H9 (cell line): Measurements from ENCODE around the gene LRRK1. TPM values are rescaled to one million over a fixed set of nuclear protein-coding genes. Genes with fewer than 3 reads are reported as not detected.
A peak's percentile ranks its signal among the peaks of the same experiment; 100 is the strongest.
"Not testable (repeated sequence)": the region's sequence is repeated elsewhere in the genome, so short reads cannot be mapped to it uniquely, and the experiment has no call there.

Experiments used
- DNase-seq: peaks from one replicate; pipeline ENCODE4 v3.0.0-alpha.2; 2017
- H2AFZ ChIP-seq: one replicate; pipeline ENCODE4 v1.6.1; 2013; ENCODE audit warnings: mild to moderate bottlenecking, low read length, control low read depth, moderate library complexity
- H2AK5ac ChIP-seq: 2 replicates; pipeline ENCODE4 v1.6.1; 2013; ENCODE audit warnings: low read length, control low read depth, mixed read lengths; ENCODE audit not compliant: insufficient read length
- H2BK120ac ChIP-seq: one replicate; pipeline ENCODE4 v1.6.1; 2013; ENCODE audit warnings: low read depth, mild to moderate bottlenecking, low read length, control low read depth, inconsistent platforms; ENCODE audit not compliant: poor library complexity, severe bottlenecking
- H2BK12ac ChIP-seq: 2 replicates; pipeline ENCODE4 v1.6.1; 2013; ENCODE audit warnings: low read length, control low read depth, mixed read lengths, low read depth; ENCODE audit not compliant: insufficient read length
- H2BK15ac ChIP-seq: 2 replicates; pipeline ENCODE4 v1.6.1; 2013; ENCODE audit warnings: low read depth, low read length, control low read depth
- H2BK20ac ChIP-seq: one replicate; pipeline ENCODE4 v1.6.1; 2013; ENCODE audit warnings: low read depth, mild to moderate bottlenecking, low read length, control low read depth, inconsistent platforms; ENCODE audit not compliant: poor library complexity, severe bottlenecking
- H2BK5ac ChIP-seq: 2 replicates; pipeline ENCODE4 v1.6.1; 2013; ENCODE audit warnings: low read length, control low read depth, mixed read lengths; ENCODE audit not compliant: insufficient read length
- H3K14ac ChIP-seq: 2 replicates; pipeline ENCODE4 v1.6.1; 2013; ENCODE audit warnings: low read length, control low read depth; ENCODE audit not compliant: insufficient read depth
- H3K18ac ChIP-seq: 2 replicates; pipeline ENCODE4 v1.6.1; 2013; ENCODE audit warnings: low read depth, mild to moderate bottlenecking, mixed read lengths, low read length, control low read depth; ENCODE audit not compliant: insufficient read length
- H3K23ac ChIP-seq: 2 replicates; pipeline ENCODE4 v1.6.1; 2013; ENCODE audit warnings: low read length, control low read depth, mixed read lengths, low read depth; ENCODE audit not compliant: insufficient read length
- H3K23me2 ChIP-seq: 2 replicates; pipeline ENCODE4 v1.6.1; 2013; ENCODE audit warnings: low read depth, mild to moderate bottlenecking, mixed read lengths, low read length, control low read depth; ENCODE audit not compliant: insufficient read length, poor library complexity, severe bottlenecking
- H3K27ac ChIP-seq: 2 replicates; pipeline ENCODE4 v1.5.1; 2013; ENCODE audit warnings: low read length, control low read depth, mixed read lengths, low read depth; ENCODE audit not compliant: insufficient read length
- H3K27me3 ChIP-seq: 2 replicates; pipeline ENCODE4 v1.6.1; 2013; ENCODE audit warnings: low read length, control low read depth, inconsistent platforms; ENCODE audit not compliant: insufficient read depth
- H3K4ac ChIP-seq: 2 replicates; pipeline ENCODE4 v1.6.1; 2013; ENCODE audit warnings: low read depth, mild to moderate bottlenecking, control low read depth, inconsistent platforms, low read length, moderate library complexity
- H3K4me1 ChIP-seq: 2 replicates; pipeline ENCODE4 v1.6.1; 2013; ENCODE audit warnings: low read length, control low read depth, inconsistent platforms; ENCODE audit not compliant: insufficient read depth
- H3K4me2 ChIP-seq: 2 replicates; pipeline ENCODE4 v1.6.1; 2013; ENCODE audit warnings: low read length, control low read depth, mixed read lengths; ENCODE audit not compliant: insufficient read length, insufficient read depth
- H3K56ac ChIP-seq: 2 replicates; pipeline ENCODE4 v1.6.1; 2013; ENCODE audit warnings: low read depth, mild to moderate bottlenecking, mixed read lengths, low read length, control low read depth; ENCODE audit not compliant: insufficient read length
- H3K79me1 ChIP-seq: 2 replicates; pipeline ENCODE4 v1.6.1; 2013; ENCODE audit warnings: low read depth, mild to moderate bottlenecking, moderate library complexity, low read length, control low read depth, inconsistent platforms; ENCODE audit not compliant: insufficient read depth, poor library complexity, severe bottlenecking
- H3K79me2 ChIP-seq: 2 replicates; pipeline ENCODE4 v1.6.1; 2013; ENCODE audit warnings: low read length, control low read depth, inconsistent platforms; ENCODE audit not compliant: insufficient read depth
- H3K9ac ChIP-seq: 2 replicates; pipeline ENCODE4 v1.6.1; 2013; ENCODE audit warnings: low read length, control low read depth, mixed read lengths; ENCODE audit not compliant: insufficient read length; ENCODE audit errors: extremely low read depth
- H3K9me3 ChIP-seq: one replicate; pipeline ENCODE4 v1.6.1; 2013; ENCODE audit warnings: low read depth, low read length, inconsistent platforms; ENCODE audit not compliant: control insufficient read depth
- H3T11ph ChIP-seq: one replicate; pipeline ENCODE4 v1.6.1; 2013; ENCODE audit warnings: mild to moderate bottlenecking, low read length, control low read depth, inconsistent platforms
- H4K20me1 ChIP-seq: one replicate; pipeline ENCODE4 v1.6.1; 2013; ENCODE audit not compliant: control insufficient read depth, insufficient read length, insufficient read depth
- H4K5ac ChIP-seq: 2 replicates; pipeline ENCODE4 v1.6.1; 2013; ENCODE audit warnings: low read depth, mild to moderate bottlenecking, mixed read lengths, low read length, control low read depth; ENCODE audit not compliant: insufficient read length
- H4K8ac ChIP-seq: replicated peaks from 2 replicates; pipeline ENCODE4 v1.6.1; 2013; ENCODE audit warnings: low read length, control low read depth, mixed read lengths, low read depth; ENCODE audit not compliant: insufficient read length
- H4K91ac ChIP-seq: 2 replicates; pipeline ENCODE4 v1.6.1; 2013; ENCODE audit warnings: low read depth, mild to moderate bottlenecking, moderate library complexity, mixed read lengths, low read length, control low read depth; ENCODE audit not compliant: insufficient read length
- H3K27ac Mint-ChIP-seq, 3 experiments: 2 replicates in 2 of 3; 3 replicates in 1 of 3; pipeline ENCODE4 v1.8.0; 2020 to 2021; ENCODE audit warnings: mixed read lengths in 3 of 3, mild to moderate bottlenecking in 1 of 3, moderate library complexity in 1 of 3
- H3K27me3 Mint-ChIP-seq: 2 replicates; pipeline ENCODE4 v1.8.0; 2021; ENCODE audit warnings: low read depth, mild to moderate bottlenecking, moderate library complexity, mixed read lengths
- H3K36me3 Mint-ChIP-seq, 3 experiments: 2 replicates in 2 of 3; 3 replicates in 1 of 3; pipeline ENCODE4 v1.8.0; 2020 to 2021; ENCODE audit warnings: low read depth in 3 of 3, mixed read lengths in 3 of 3; ENCODE audit not compliant: insufficient read depth in 1 of 3
- H3K4me1 Mint-ChIP-seq, 2 experiments: 2 replicates each; pipeline ENCODE4 v1.8.0; 2020; ENCODE audit warnings: mixed read lengths in 2 of 2
- H3K4me3 Mint-ChIP-seq, 2 experiments: 2 replicates in 1 of 2; 3 replicates in 1 of 2; pipeline ENCODE4 v1.8.0; 2020 to 2021; ENCODE audit warnings: mild to moderate bottlenecking in 2 of 2, mixed read lengths in 2 of 2, moderate library complexity in 1 of 2
- H3K9me3 Mint-ChIP-seq, 2 experiments: 2 replicates in 1 of 2; 3 replicates in 1 of 2; pipeline ENCODE4 v1.8.0; 2020; ENCODE audit warnings: mild to moderate bottlenecking in 2 of 2, mixed read lengths in 2 of 2, moderate library complexity in 1 of 2
- WGBS: extraction: QIAGEN DNeasy Blood & Tissue Kit; methylation state at CpG from one replicate; pipeline ENCODE4 v1.1.7; 2013; ENCODE audit warnings: missing lambda C conversion rate, low lambda C conversion rate, mixed read lengths; ENCODE audit not compliant: insufficient read length; ENCODE audit errors: extremely low coverage; 5-methylcytosine and 5-hydroxymethylcytosine counted together
- total RNA-seq: library from RNA; stranded (reverse); gene quantifications from 2 replicates; pipeline ENCODE4 v1.2.1, GENCODE V29; 2021
- TF ChIP-seq, protein P1 (sequence below): fragments of 200-600 bp; sonication (generic); conservative IDR thresholded peaks from 3 replicates; pipeline ENCODE4 v1.8.0; 2021; ENCODE audit warnings: antibody characterized with exemption, mild to moderate bottlenecking

Gene LRRK1
- total RNA-seq, 1 experiment from 2014 or later: 4.0 TPM

DNA sequence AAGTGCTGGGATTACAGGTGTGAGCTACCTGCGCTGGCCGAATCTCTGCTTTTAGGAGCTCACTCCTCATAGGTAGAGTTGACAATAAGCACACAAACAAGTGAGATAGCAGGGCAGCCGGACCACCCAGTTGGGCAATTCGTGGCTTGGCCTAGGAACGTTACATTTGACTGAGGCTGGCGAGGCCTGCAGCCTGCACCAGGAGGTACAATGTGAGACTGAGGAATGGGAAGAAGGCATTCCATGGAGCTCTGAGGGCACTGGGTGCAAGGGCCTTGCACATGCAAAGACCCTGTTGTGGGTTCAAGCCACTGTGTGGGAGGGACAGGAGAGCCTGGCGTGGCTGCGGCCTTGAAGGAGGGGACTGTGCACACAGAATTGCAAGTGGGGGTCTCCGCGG, 152.5 kb downstream of the LRRK1 start:
- H2BK15ac ChIP-seq: no peak overlapping the region
- H3K27ac ChIP-seq: peak overlapping the region; percentile 37
- no peak overlapping the region for H3K4ac ChIP-seq
- Mint-ChIP-seq H3K9me3 (peaks cover 21 to 34% of the 10 kb centered on the region in 2 experiments), H3K4me3 (no peak overlapping the region), H3K4me1 (peaks cover 61 to 74% of the 10 kb centered on the region in 2 experiments), H3K27ac (peak overlapping the region in 2 of 3 experiments; percentile 96 to 98; a peak in 4 of 7 replicates), H3K36me3 (peaks cover 13 to 27% (median 21%) of the 10 kb centered on the region in 3 experiments), H3K27me3 (peaks cover 4% of the 10 kb centered on the region)
- H2BK5ac ChIP-seq: peak overlapping the region; percentile 58
- peak overlapping the region; percentile 61 for H3K18ac ChIP-seq
- H4K91ac ChIP-seq: peak overlapping the region; percentile 31
- TF ChIP-seq, protein P1, sequence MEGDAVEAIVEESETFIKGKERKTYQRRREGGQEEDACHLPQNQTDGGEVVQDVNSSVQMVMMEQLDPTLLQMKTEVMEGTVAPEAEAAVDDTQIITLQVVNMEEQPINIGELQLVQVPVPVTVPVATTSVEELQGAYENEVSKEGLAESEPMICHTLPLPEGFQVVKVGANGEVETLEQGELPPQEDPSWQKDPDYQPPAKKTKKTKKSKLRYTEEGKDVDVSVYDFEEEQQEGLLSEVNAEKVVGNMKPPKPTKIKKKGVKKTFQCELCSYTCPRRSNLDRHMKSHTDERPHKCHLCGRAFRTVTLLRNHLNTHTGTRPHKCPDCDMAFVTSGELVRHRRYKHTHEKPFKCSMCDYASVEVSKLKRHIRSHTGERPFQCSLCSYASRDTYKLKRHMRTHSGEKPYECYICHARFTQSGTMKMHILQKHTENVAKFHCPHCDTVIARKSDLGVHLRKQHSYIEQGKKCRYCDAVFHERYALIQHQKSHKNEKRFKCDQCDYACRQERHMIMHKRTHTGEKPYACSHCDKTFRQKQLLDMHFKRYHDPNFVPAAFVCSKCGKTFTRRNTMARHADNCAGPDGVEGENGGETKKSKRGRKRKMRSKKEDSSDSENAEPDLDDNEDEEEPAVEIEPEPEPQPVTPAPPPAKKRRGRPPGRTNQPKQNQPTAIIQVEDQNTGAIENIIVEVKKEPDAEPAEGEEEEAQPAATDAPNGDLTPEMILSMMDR: no peak
- no peak overlapping the region for H4K5ac ChIP-seq
- H2BK120ac ChIP-seq: no peak overlapping the region
- no peak overlapping the region for H3K23ac ChIP-seq
- no peak overlapping the region for H2AFZ ChIP-seq
- H3K56ac ChIP-seq: no peak overlapping the region
- H2AK5ac ChIP-seq: peak overlapping the region; percentile 25
- H3K79me1 ChIP-seq: no peaks in the 10 kb centered on the region
- peaks cover 20% of the 10 kb centered on the region for H3K4me1 ChIP-seq
- no peak overlapping the region for H4K8ac ChIP-seq
- no peak overlapping the region for H3K14ac ChIP-seq
- H3K27me3 ChIP-seq: no peaks in the 10 kb centered on the region
- no peak overlapping the region for H3T11ph ChIP-seq
- no peaks in the 10 kb centered on the region for H4K20me1 ChIP-seq
- no peak for DNase-seq
- no peak overlapping the region for H2BK20ac ChIP-seq
- no peak overlapping the region for H3K4me2 ChIP-seq
- no peaks in the 10 kb centered on the region for H3K79me2 ChIP-seq
- H3K23me2 ChIP-seq: peaks cover 4% of the 10 kb centered on the region
- H3K9me3 ChIP-seq: no peaks in the 10 kb centered on the region
- no peak overlapping the region for H3K9ac ChIP-seq
- WGBS: no CpG with 5 or more reads among the region's 10 CpGs
- H2BK12ac ChIP-seq: no peak overlapping the region

DNA sequence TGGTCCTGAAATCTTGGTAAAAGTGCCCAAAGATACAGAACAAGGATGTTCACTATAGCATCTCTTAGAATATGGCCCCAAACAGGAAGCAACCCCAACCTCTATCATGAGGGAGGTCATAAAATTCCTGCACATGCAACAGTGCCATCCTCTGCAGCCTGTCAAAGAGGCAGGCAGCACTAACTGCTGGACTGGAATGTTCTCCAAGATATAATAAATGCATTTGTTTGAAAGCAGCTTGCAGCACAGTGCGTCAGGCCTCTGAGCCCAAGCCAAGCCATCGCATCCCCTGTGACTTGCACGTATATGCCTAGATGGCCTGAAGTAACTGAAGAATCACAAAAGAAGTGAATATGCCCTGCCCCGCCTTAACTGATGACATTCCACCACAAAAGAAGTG, 153.1 kb downstream of the LRRK1 start:
- H3K27me3 ChIP-seq, H3K14ac ChIP-seq, H2AFZ ChIP-seq, H3K56ac ChIP-seq, H3K18ac ChIP-seq, H2BK120ac ChIP-seq, H3K9ac ChIP-seq, H3K9me3 ChIP-seq, H3K4ac ChIP-seq, H2BK20ac ChIP-seq, H2AK5ac ChIP-seq, H4K8ac ChIP-seq, H3K23ac ChIP-seq, H3K79me1 ChIP-seq, H3K4me2 ChIP-seq, H3K4me3 Mint-ChIP-seq, H4K5ac ChIP-seq, H3T11ph ChIP-seq, H2BK5ac ChIP-seq, H4K20me1 ChIP-seq, H3K27ac ChIP-seq, H3K27me3 Mint-ChIP-seq, H3K79me2 ChIP-seq, H2BK15ac ChIP-seq, DNase-seq, H2BK12ac ChIP-seq, H3K23me2 ChIP-seq, H4K91ac ChIP-seq: not testable (repeated sequence)
- Mint-ChIP-seq H3K36me3 (peaks cover 13 to 27% (median 21%) of the 10 kb centered on the region in 3 experiments), H3K4me1 (peaks cover 61 to 74% of the 10 kb centered on the region in 2 experiments), H3K9me3 (peaks cover 21 to 34% of the 10 kb centered on the region in 2 experiments), H3K27ac (0 out of 7 replicates have a peak overlapping the region, but pooled peaks of 1 of the 3 experiments have one; percentile 96)
- no CpG with 5 or more reads among the region's 4 CpGs for WGBS
- H3K4me1 ChIP-seq: peaks cover 20% of the 10 kb centered on the region
